Testis (tissue), 3 donors: Measurements from ENCODE around the gene NRXN3. TPM values are rescaled to one million over a fixed set of nuclear protein-coding genes. Genes with fewer than 3 reads are reported as not detected.
"Not testable (repeated sequence)": the region's sequence is repeated elsewhere in the genome, so short reads cannot be mapped to it uniquely, and the experiment has no call there.

Source experiments
- DNase-seq: peaks from one replicate; pipeline ENCODE4 v3.0.0-alpha.2; 2019
- H3K27ac ChIP-seq, 2 donors: fragments of 200-600 bp; sonication (generic); one replicate each; pipeline ENCODE4 v1.5.1; 2019
- H3K27me3 ChIP-seq: fragments of 200-600 bp; sonication (generic); one replicate; pipeline ENCODE4 v1.5.1; 2019
- H3K36me3 ChIP-seq: fragments of 200-600 bp; sonication (generic); one replicate; pipeline ENCODE4 v1.5.1; 2017; ENCODE audit warnings: low read depth; ENCODE audit errors: missing control alignments
- H3K4me1 ChIP-seq: fragments of 200-600 bp; sonication (generic); one replicate; pipeline ENCODE4 v1.5.1; 2019
- H3K4me3 ChIP-seq, 2 donors: fragments of 200-600 bp; sonication (generic); one replicate each; pipeline ENCODE4 v1.5.1; 2017 to 2019
- H3K9me3 ChIP-seq: fragments of 200-600 bp; sonication (generic); one replicate; pipeline ENCODE4 v1.5.1; 2017
- POLR2A ChIP-seq: fragments of 450-650 bp; IDR thresholded peaks from one replicate; pipeline ENCODE4 v1.6.1; 2017; ENCODE audit warnings: antibody characterized with exemption, mild to moderate bottlenecking, moderate library complexity
- WGBS, 2 donors: methylation state at CpG; one replicate each; pipeline ENCODE4 v1.1.5; 2018; 5-methylcytosine and 5-hydroxymethylcytosine counted together
- intact Hi-C: fragments of 100-400 bp; cut with DNase I; formaldehyde crosslinking; loops from one replicate; pipeline ENCODE4 v1.15.1; 2023; ENCODE audit warnings: low total_unique reads
- polyA plus RNA-seq: library from polyadenylated mRNA; stranded (reverse); fragments of 350-450 nt; fragmentation: Illumina TruSeq; extraction: RNeasy Lipid Tissue Mini Kit (QIAGEN cat#74804); gene quantifications from one replicate; pipeline ENCODE4 v1.2.3, GENCODE V29; 2014; ENCODE audit warnings: low read depth, low replicate concordance; ENCODE audit not compliant: insufficient read depth
- total RNA-seq, 2 donors: library from RNA; depleted of rRNA; stranded (reverse); fragments of >200 nt; gene quantifications; one replicate each; pipeline ENCODE4 v1.2.3, GENCODE V29; 2016
- TF ChIP-seq, protein P1 (sequence below), 3 experiments: fragments of 450-650 bp in 2 of 3; fragments of 200-600 bp in 1 of 3; sonication (generic) in 1 of 3; IDR thresholded peaks; one replicate each; pipeline ENCODE4 v1.5.1; 2016 to 2019; ENCODE audit warnings: antibody characterized with exemption in 3 of 3, mild to moderate bottlenecking in 2 of 3, moderate library complexity in 1 of 3

The NRXN3 gene
- total and polyA plus RNA-seq, 3 donors from 2014 or later: 3.5 to 8.0 (median 3.9) TPM

DNA sequence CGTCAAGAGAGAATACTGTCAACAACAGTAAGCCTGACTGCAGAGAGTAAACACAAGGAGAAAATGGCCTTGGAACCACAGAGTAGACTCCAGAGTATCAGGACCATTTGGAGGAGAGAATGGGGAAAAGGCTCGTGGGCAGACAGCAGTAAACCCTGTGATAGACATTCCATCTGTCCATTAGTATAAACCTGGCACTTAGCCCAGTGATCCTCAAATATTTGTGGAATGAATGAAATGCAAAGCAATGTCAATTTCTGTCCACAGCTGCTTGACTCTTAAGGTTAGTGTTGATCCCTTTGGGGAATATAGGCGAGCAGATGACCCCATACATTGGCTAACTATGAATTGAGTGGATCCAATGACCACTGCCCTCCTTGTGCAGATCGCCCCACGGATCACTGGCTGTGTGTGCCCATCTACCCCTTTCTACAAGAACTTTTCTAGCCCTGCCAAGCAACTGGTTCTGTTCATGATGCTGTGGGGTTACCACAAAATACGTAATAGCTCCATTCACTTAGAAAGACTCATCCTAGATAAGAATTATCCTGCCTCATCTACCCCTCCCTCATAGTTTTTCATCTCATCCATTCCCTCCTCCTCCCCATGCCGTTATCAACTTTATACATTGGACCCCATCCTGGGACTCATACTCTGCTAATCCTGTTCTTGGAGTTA lies 846.8 kb downstream of the NRXN3 start:
- DNase-seq: no peak
- WGBS, 2 donors: 71 to 79% methylated on average over 7 of the region's 7 CpGs
- intact Hi-C loops: no loop called here

GRCh38 chr14:79017561-79017960 lies 847.4 kb downstream of the NRXN3 start:
- 94 to 97% methylated on average over 4 of the region's 4 CpGs for WGBS, 2 donors
- no peak for DNase-seq
- H3K36me3 ChIP-seq: no peaks in the 10 kb centered on the region
- H3K9me3 ChIP-seq: no peaks in the 10 kb centered on the region
- H3K27me3 ChIP-seq: no peaks in the 10 kb centered on the region
- no peak for TF ChIP-seq POLR2A
- H3K4me1 ChIP-seq: no peaks in the 10 kb centered on the region
- intact Hi-C loops: no loop called here
- H3K4me3 ChIP-seq: no peak overlapping the region
- no peak overlapping the region for H3K27ac ChIP-seq

More for the DNA sequence above, 846.8 kb downstream of the NRXN3 start:
- Histone ChIP-seq H3K4me1 (no peaks in the 10 kb centered on the region), H3K4me3 (no peak overlapping the region), H3K9me3 (no peaks in the 10 kb centered on the region), H3K27me3 (no peaks in the 10 kb centered on the region), H3K36me3 (no peaks in the 10 kb centered on the region), H3K27ac (no peak overlapping the region)
- no peak for TF ChIP-seq POLR2A
- TF ChIP-seq, protein P1, sequence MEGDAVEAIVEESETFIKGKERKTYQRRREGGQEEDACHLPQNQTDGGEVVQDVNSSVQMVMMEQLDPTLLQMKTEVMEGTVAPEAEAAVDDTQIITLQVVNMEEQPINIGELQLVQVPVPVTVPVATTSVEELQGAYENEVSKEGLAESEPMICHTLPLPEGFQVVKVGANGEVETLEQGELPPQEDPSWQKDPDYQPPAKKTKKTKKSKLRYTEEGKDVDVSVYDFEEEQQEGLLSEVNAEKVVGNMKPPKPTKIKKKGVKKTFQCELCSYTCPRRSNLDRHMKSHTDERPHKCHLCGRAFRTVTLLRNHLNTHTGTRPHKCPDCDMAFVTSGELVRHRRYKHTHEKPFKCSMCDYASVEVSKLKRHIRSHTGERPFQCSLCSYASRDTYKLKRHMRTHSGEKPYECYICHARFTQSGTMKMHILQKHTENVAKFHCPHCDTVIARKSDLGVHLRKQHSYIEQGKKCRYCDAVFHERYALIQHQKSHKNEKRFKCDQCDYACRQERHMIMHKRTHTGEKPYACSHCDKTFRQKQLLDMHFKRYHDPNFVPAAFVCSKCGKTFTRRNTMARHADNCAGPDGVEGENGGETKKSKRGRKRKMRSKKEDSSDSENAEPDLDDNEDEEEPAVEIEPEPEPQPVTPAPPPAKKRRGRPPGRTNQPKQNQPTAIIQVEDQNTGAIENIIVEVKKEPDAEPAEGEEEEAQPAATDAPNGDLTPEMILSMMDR (IDR thresholded peaks at IDR 0.05): no peak

DNA sequence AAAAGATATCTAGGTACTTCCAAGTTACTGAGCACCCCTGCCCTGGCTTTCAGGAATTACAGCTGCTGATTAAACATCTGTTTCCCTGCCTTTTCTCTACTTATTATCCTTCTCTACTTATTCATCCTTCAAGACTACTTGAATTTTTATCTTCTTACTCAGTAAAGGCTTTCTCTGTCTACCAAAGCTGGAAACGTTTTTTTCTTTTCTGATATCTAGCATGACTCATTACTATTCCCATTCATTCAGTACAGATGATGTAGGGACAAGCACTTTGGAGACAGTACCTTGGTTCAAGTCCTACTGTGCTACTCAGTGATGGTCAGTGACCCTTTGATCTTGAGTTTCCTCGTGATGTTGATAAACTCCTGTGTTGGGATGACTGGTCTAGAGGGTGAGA lies 848.7 kb downstream of the NRXN3 start:
- H3K36me3 ChIP-seq: no peaks in the 10 kb centered on the region
- no peak overlapping the region for H3K27ac ChIP-seq
- H3K9me3 ChIP-seq: no peaks in the 10 kb centered on the region
- intact Hi-C loops: no loop called here
- no peak overlapping the region for H3K4me3 ChIP-seq
- no peak for DNase-seq
- WGBS, 2 donors: 60 to 61% methylated on average over 2 of the region's 2 CpGs
- no peak for TF ChIP-seq POLR2A
- TF ChIP-seq, protein P1 (IDR thresholded peaks at IDR 0.05): no peak
- H3K27me3 ChIP-seq: no peaks in the 10 kb centered on the region
- no peaks in the 10 kb centered on the region for H3K4me1 ChIP-seq

GRCh38 chr14:79019898-79020297 lies 849.7 kb downstream of the NRXN3 start:
- H3K27ac ChIP-seq, intact Hi-C loops, DNase-seq, H3K27me3 ChIP-seq, H3K4me3 ChIP-seq, H3K4me1 ChIP-seq, H3K9me3 ChIP-seq, H3K36me3 ChIP-seq: not testable (repeated sequence)
- WGBS, 2 donors: 88 to 100% methylated on average over 1 of the region's 1 CpG

DNA sequence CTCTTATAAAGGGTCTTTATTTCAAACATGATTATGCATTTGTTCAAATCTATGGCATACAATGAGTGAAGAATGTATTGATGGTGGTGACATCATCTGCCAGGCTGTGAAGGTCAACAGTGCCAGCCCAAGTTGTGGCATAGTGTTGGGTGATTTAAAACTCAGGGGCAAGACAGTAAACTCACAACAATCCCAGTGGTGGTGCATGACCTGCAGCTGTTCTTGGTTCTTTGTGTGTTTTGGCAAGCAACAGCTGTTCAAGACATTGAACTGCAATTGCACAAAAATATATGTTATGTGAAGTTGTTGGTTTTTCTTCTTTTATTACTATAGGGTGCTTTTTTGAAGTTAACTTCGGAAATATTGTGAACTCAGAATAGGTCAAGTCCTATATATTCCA lies 851.6 kb downstream of the NRXN3 start:
- no peaks in the 10 kb centered on the region for H3K36me3 ChIP-seq
- no peak overlapping the region for H3K27ac ChIP-seq
- TF ChIP-seq, protein P1 (IDR thresholded peaks at IDR 0.05): no peak
- TF ChIP-seq POLR2A: no peak
- WGBS, 2 donors: 68 to 70% methylated on average over 1 of the region's 1 CpG
- DNase-seq: no peak
- intact Hi-C loops: no loop called here
- H3K4me1 ChIP-seq: no peaks in the 10 kb centered on the region
- H3K27me3 ChIP-seq: no peaks in the 10 kb centered on the region
- no peaks in the 10 kb centered on the region for H3K9me3 ChIP-seq
- H3K4me3 ChIP-seq: no peak overlapping the region

- Histone ChIP-seq H3K27ac (no peak overlapping the region), H3K4me1 (no peaks in the 10 kb centered on the region), H3K9me3 (no peaks in the 10 kb centered on the region), H3K27me3 (no peaks in the 10 kb centered on the region), H3K36me3 (no peaks in the 10 kb centered on the region), H3K4me3 (no peak overlapping the region)
- intact Hi-C loops: no loop called here
- 83 to 85% methylated on average over 3 of the region's 3 CpGs for WGBS, 2 donors
- TF ChIP-seq POLR2A: no peak
- TF ChIP-seq, protein P1 (IDR thresholded peaks at IDR 0.05): no peak
- no peak for DNase-seq
Measured at GRCh38 chr14:79027138-79027537, 857.0 kb downstream of the NRXN3 start.
